ENCODE data around the gene QDPR.
"Not testable (repeated sequence)": the region's sequence is repeated elsewhere in the genome, so short reads cannot be mapped to it uniquely, and the experiment has no call there.

The QDPR gene

GRCh38 chr4:17511950-17512795 is at the start of gene QDPR:
TSS of gene QDPR (minus strand) at chr4:17512090. CDS start at chr4:17512054, 36 bp downstream.
- peak; percentile 85 to 96 (median 92) for DNase-seq

- DNase-seq = peak; percentile 78 to 88 (median 84)
Observed at GRCh38 chr4:17561195-17561909, 49.5 kb upstream of the QDPR start.

GRCh38 chr4:17560065-17560673 is 48.3 kb upstream of the QDPR start:
- no peak for DNase-seq

GRCh38 chr4:17559709-17560048 is 47.8 kb upstream of the QDPR start:
- no peak for DNase-seq

GRCh38 chr4:17558941-17559708 is 47.2 kb upstream of the QDPR start:
- no peak for DNase-seq

GRCh38 chr4:17557880-17558279 is 46.0 kb upstream of the QDPR start:
- DNase-seq = no peak

- no peak for DNase-seq
Observed at GRCh38 chr4:17556498-17556897, 44.6 kb upstream of the QDPR start.

- peak in 2 of 3 donors; percentile 20 to 26 for DNase-seq
Observed at GRCh38 chr4:17554568-17554967, 42.7 kb upstream of the QDPR start.

- no peak for DNase-seq
Observed at GRCh38 chr4:17552427-17552826, 40.5 kb upstream of the QDPR start.

GRCh38 chr4:17550549-17550948 is 38.7 kb upstream of the QDPR start:
- DNase-seq = no peak

- no peak for DNase-seq
Observed at GRCh38 chr4:17546678-17547077, 34.8 kb upstream of the QDPR start.

- DNase-seq = no peak
Observed at GRCh38 chr4:17546222-17546621, 34.3 kb upstream of the QDPR start.

GRCh38 chr4:17545374-17546140 is 33.7 kb upstream of the QDPR start:
- DNase-seq = no peak

GRCh38 chr4:17544831-17545234 is 32.9 kb upstream of the QDPR start:
- DNase-seq = no peak

GRCh38 chr4:17544205-17544604 is 32.3 kb upstream of the QDPR start:
- peak; percentile 76 to 83 (median 78) for DNase-seq

GRCh38 chr4:17537060-17537459 is 25.2 kb upstream of the QDPR start:
- not testable (repeated sequence) for DNase-seq

GRCh38 chr4:17535906-17536305 is 24.0 kb upstream of the QDPR start:
- DNase-seq = peak in 1 of 3 donors; percentile 17

GRCh38 chr4:17535242-17535641 is 23.4 kb upstream of the QDPR start:
- DNase-seq = peak in 1 of 3 donors; percentile 17

GRCh38 chr4:17534705-17535104 is 22.8 kb upstream of the QDPR start:
- DNase-seq = no peak

- peak; percentile 47 to 73 (median 48) for DNase-seq
Observed at GRCh38 chr4:17531538-17532285, 19.8 kb upstream of the QDPR start.

GRCh38 chr4:17528551-17529165 is 16.8 kb upstream of the QDPR start:
- DNase-seq = peak in 1 of 3 donors; percentile 10

Data from suppressor macrophage treated with lipopolysaccharide for 1 hour (primary cell).